Measurements from ENCODE around the gene TUBA1B.

TUBA1B gene

DNA sequence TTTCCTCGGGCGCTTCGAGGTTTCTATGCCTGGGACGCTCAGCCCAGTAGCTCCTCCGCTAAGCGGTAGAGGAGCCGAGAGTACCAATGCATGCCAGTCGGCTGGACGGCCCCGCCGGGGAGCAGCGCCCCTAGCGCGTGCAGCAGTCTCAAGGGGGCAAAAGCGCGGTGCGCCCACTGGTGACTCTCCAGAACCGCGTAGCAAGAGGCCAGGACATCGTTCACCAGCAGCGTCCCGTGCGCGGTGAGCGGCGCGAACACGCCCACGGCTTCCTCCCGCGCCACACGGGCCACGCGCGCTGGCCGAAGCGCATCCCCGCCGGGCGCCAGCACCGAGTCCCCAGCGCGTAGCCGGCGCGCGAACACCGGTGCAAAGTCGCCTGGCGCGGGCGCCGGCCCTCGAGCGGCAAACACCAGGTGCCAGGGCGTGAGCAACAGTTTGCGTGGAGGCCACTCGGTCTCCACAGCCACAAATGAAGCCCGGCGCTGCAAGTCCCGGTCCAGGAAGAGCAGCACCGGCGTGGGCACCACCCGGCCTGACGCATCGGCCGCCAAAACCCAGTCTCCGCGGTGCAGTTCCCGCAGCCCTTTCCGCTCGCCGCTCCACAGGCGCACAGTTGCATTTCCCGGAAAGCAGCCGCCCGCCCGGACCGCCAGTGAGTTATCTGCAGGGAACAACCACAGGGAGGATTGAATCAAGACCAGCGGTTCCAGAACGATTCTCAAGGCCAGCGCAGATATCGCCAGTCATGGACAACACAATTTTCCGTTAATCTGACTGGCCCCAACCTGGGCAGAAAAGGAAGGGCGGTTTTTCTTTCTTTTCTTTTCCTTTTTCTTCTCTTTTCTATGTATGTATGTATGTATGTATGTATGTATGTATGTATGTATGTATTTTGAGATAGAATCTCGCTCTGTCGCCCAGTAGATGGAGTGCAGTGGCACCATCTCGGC lies 41.1 kb downstream of the TUBA1B start:
- DNase-seq = no peak

DNA sequence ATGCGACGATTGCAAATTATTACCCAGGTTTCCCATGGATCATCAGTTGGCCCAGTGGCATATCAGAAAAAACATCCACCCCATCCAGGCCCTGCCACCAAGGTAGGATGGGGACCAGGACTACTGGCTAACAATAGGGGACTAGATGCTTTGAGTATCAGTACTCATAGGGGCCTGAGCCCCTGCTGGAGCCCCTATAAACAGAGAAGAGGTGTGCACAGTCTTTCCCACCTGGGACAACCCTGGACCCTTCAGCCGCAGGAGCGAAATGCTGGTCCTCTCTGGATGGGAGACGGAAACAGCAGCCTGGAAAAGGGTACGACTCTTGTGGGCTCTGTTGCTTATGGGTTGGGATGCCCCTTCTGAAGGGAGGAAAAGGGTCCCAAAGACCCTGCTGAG lies 42.3 kb downstream of the TUBA1B start:
- no peak for DNase-seq

DNA sequence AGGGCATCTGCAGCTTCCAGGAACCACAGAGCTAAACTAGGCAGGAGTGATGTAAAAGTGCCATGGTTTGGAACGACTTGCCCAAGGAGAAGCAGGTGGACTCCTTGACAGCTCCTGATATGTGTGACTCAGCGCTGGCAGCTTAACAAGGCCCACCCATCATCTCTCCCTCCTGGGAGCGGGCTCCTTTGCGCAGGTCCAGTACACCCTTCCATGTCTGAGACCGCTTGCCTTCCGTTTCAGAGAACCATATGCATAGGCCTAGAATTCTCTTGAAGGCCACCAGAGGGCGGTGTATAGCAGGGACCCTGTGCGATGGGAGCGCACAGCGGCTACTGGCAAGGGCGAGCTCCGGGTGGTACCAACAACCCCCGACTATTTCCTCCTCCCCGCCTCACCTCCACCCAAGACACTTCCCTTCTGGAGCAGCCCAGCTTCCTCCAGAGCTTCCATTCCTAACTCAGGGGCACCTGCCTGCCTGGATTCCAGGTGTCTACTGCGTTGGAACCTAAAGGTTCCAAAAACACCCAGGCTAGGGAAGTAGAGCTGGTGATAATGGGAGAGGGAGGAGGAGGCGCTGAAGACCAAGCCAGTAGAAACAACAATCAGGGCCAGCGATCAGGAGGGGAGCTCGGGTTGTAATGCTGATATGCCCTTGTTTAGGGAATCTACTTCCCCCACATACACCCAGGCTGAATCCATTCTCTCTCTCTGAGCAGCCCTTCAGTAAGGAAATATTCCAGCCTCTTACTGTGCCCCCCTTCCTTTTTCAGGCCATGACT lies 42.9 kb downstream of the TUBA1B start:
- DNase-seq = peak; percentile 56 to 79

DNA sequence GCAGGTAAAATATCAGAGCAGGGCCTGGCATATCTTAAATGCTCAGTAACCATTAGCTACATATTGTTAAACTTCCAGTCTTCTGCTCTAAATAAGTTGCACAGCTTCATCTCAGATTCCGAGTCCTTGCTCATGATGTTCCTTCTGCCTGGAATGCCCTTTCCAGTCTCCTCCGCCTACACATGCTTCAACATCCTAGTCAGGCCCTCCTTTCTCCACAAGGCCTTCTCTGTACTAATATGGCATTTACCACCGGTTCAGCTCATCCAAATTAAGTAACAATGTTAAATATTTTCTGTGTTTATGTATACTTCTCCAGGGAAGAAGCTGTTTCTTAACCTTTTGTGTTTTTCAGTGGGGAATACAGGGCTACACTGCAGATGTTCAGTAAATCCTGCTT lies 45.1 kb downstream of the TUBA1B start:
- no peak for DNase-seq

DNA sequence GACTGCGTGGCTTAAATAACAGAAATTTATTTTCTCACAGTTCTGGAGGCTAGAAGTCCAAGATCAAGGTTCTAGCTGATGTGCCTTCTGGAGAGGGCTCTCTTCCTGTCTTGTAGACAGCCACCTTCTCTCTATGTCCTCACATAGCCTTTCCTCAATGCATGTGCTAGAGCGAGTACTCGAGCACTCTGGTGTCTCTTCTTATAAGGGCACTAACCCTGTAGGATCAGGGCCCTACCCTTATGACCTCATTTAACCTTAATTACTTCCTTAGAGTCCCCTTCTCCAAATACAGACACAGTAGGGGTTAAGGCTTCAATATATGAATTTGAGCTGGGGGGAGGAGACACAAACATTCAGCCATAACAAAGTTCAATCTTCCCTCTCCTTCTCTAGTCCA lies 46.8 kb downstream of the TUBA1B start:
- DNase-seq = no peak

DNA sequence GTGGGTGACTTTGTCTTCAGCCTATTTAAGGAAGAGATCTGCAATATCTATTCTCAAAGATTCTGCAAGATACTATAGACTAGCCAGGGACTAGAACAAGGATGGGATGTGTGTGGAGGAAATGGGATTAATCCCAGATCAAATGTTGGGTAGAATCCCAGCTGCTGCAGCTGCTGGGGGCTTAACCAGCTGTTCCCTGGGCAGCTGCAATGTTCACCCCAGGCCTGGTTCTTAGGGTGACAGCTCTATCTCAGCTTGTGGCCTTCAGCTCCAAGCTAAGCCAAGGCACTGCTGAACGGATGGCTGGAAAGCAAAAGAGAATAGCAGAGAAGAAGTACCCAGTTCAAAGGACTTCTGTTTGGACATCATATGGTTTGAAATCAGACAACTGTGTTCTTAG lies 51.4 kb downstream of the TUBA1B start:
- DNase-seq = no peak
